Gastroesophageal sphincter (tissue), 4 donors: ENCODE results near the gene LHX5. TPM values are rescaled to one million over a fixed set of nuclear protein-coding genes. Genes with fewer than 3 reads are reported as not detected.

Experiments used
- ATAC-seq: fragments of 150-250 bp; one replicate; pipeline ENCODE4 v1.9.1; 2016; ENCODE audit warnings: mild to moderate bottlenecking, moderate library complexity
- H3K27ac ChIP-seq, 4 donors: fragments of 200-600 bp; sonication (generic) in 3 of 4; 1 replicate in 3 of 4; 2 replicates in 1 of 4; pipeline ENCODE4 v1.5.1; 2016 to 2019
- H3K27me3 ChIP-seq: fragments of 200-600 bp; sonication (generic); one replicate; pipeline ENCODE4 v1.5.1; 2019
- H3K36me3 ChIP-seq, 2 donors: fragments of 200-600 bp; sonication (generic); one replicate each; pipeline ENCODE4 v1.5.1; 2019; ENCODE audit warnings: control low read depth in 1 of 2
- H3K4me1 ChIP-seq, 3 donors: fragments of 200-600 bp; sonication (generic); 1 replicate in 2 of 3; 2 replicates in 1 of 3; pipeline ENCODE4 v1.5.1; 2016 to 2019; ENCODE audit warnings: control low read depth in 2 of 3
- H3K4me3 ChIP-seq, 2 donors: fragments of 200-600 bp; sonication (generic); one replicate each; pipeline ENCODE4 v1.5.1; 2019; ENCODE audit warnings: mild to moderate bottlenecking in 1 of 2, moderate library complexity in 1 of 2
- H3K9me3 ChIP-seq, 3 donors: fragments of 200-600 bp; sonication (generic); one replicate each; pipeline ENCODE4 v1.5.1; 2017 to 2019; ENCODE audit warnings: control low read depth in 2 of 3
- EP300 ChIP-seq: sonication (generic); formaldehyde crosslinking; IDR thresholded peaks from one replicate; pipeline ENCODE4 v1.6.1; 2017; ENCODE audit warnings: antibody characterized with exemption, mild to moderate bottlenecking
- POLR2A ChIP-seq, 2 donors: fragments of 450-650 bp; IDR thresholded peaks; one replicate each; pipeline ENCODE4 v1.6.1; 2017; ENCODE audit warnings: antibody characterized with exemption in 2 of 2, mild to moderate bottlenecking in 2 of 2, moderate library complexity in 1 of 2
- POLR2AphosphoS5 ChIP-seq: sonication (generic); formaldehyde crosslinking; IDR thresholded peaks from one replicate; pipeline ENCODE4 v1.6.1; 2017; ENCODE audit warnings: antibody characterized with exemption
- WGBS, 2 donors: methylation state at CpG; one replicate each; pipeline ENCODE4 v1.1.5; 2018; ENCODE audit warnings: low coverage in 1 of 2; 5-methylcytosine and 5-hydroxymethylcytosine counted together
- total RNA-seq, 4 donors: library from RNA; depleted of rRNA; stranded (reverse); fragments of >200 nt; gene quantifications; one replicate each; pipeline ENCODE4 v1.1.0, GENCODE V29; 2016
- TF ChIP-seq, protein P1 (sequence below), 4 experiments: fragments of 200-600 bp in 2 of 4; fragments of 450-650 bp in 2 of 4; sonication (generic) in 1 of 4; IDR thresholded peaks; one replicate each; pipeline ENCODE4 v1.5.1; 2017 to 2019; ENCODE audit warnings: antibody characterized with exemption in 4 of 4, mild to moderate bottlenecking in 2 of 4, moderate library complexity in 2 of 4

The LHX5 gene
- total RNA-seq, 4 donors from 2014 or later: not detected

DNA sequence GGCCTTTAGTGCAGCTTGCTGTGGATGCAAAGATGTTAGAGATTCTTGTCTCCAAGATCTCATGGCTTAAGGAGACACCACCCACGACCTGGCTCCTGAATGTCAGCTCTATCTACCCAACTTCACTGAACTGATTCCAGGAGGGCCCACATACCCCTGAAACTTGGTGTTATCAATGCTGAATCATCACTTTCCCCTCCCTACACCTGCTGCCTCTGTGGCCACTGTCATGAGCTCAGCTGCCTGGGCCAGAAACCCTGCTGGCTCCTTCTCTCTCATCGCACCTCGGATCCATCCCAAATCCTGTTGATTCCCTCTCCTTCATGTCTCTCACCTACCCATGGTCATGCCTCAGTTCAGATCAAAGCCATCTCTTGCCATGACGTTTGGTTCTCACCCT is 15.1 kb upstream of the LHX5 start:
- Histone ChIP-seq H3K4me3 (no peak overlapping the region), H3K27ac (no peak overlapping the region), H3K36me3 (no peaks in the 10 kb centered on the region), H3K9me3 (no peaks in the 10 kb centered on the region), H3K4me1 (no peaks in the 10 kb centered on the region), H3K27me3 (peaks cover 82% of the 10 kb centered on the region)
- 29 to 31% methylated on average over 4 of the region's 4 CpGs for WGBS, 2 donors
- ATAC-seq: no peak
- TF ChIP-seq POLR2A (IDR thresholded peaks at IDR 0.05): no peak
- TF ChIP-seq POLR2AphosphoS5: no peak
- TF ChIP-seq EP300: no peak
- TF ChIP-seq, protein P1, sequence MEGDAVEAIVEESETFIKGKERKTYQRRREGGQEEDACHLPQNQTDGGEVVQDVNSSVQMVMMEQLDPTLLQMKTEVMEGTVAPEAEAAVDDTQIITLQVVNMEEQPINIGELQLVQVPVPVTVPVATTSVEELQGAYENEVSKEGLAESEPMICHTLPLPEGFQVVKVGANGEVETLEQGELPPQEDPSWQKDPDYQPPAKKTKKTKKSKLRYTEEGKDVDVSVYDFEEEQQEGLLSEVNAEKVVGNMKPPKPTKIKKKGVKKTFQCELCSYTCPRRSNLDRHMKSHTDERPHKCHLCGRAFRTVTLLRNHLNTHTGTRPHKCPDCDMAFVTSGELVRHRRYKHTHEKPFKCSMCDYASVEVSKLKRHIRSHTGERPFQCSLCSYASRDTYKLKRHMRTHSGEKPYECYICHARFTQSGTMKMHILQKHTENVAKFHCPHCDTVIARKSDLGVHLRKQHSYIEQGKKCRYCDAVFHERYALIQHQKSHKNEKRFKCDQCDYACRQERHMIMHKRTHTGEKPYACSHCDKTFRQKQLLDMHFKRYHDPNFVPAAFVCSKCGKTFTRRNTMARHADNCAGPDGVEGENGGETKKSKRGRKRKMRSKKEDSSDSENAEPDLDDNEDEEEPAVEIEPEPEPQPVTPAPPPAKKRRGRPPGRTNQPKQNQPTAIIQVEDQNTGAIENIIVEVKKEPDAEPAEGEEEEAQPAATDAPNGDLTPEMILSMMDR (IDR thresholded peaks at IDR 0.05): no peak

DNA sequence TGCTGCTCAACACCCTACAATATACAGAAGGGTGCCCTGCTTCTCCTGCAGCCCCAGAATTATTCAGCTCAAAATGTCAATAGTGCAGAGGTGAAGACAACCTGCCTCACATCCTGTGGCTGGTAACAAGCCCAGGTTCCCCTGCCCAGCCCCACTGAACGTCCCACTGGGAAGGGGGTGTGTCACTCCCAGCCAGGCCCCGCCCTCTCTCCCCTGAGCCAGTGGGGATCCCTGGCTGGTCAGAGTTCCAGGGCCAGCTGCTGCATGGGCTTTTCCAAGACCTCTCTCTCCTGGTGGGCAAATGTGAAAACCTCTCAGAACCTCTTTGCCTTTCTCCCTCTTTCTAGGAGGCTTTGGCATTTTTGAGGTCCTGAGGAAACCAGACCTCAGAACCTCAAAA is 13.7 kb upstream of the LHX5 start:
- Histone ChIP-seq H3K36me3 (no peaks in the 10 kb centered on the region), H3K27me3 (peaks cover 94% of the 10 kb centered on the region), H3K4me3 (no peak overlapping the region), H3K4me1 (no peaks in the 10 kb centered on the region), H3K9me3 (no peaks in the 10 kb centered on the region), H3K27ac (no peak overlapping the region)
- no peak for ATAC-seq
- WGBS, 2 donors: 0% methylated on average over 1 to 2 of the region's 2 CpGs
- TF ChIP-seq, protein P1 (IDR thresholded peaks at IDR 0.05): no peak
- TF ChIP-seq POLR2AphosphoS5 (no peak), POLR2A (IDR thresholded peaks at IDR 0.05) (no peak)

DNA sequence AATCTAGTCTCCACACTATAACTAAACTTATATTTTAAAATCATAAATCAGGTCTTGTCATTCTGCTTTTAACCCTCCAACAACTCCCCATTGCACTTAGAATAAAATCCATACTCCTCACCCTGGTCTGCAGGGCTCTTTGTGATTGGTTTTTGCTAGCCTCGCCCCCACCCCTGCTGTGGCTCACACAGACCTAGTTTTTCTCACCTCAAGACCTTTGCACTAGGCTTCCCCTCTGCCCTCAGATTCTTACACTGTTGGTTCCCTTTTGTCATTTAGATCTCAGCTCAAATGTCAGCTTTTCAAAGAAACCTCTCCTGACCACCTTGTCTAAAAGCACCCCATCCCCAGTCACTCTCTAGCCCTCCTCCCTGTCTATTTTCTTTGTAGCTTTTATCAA is 10.7 kb upstream of the LHX5 start:
- no peaks in the 10 kb centered on the region for H3K9me3 ChIP-seq
- H3K27ac ChIP-seq: no peak overlapping the region
- no peaks in the 10 kb centered on the region for H3K36me3 ChIP-seq
- 0 to 10% methylated on average over 1 of the region's 1 CpG for WGBS, 2 donors
- H3K4me1 ChIP-seq: peaks cover 0 to 7% (median 0%) of the 10 kb centered on the region in 3 donors
- peaks cover 100% of the 10 kb centered on the region for H3K27me3 ChIP-seq
- no peak for ATAC-seq
- TF ChIP-seq POLR2A (IDR thresholded peaks at IDR 0.05) (no peak), POLR2AphosphoS5 (no peak), EP300 (no peak)
- TF ChIP-seq, protein P1 (IDR thresholded peaks at IDR 0.05): no peak
- no peak overlapping the region for H3K4me3 ChIP-seq

DNA sequence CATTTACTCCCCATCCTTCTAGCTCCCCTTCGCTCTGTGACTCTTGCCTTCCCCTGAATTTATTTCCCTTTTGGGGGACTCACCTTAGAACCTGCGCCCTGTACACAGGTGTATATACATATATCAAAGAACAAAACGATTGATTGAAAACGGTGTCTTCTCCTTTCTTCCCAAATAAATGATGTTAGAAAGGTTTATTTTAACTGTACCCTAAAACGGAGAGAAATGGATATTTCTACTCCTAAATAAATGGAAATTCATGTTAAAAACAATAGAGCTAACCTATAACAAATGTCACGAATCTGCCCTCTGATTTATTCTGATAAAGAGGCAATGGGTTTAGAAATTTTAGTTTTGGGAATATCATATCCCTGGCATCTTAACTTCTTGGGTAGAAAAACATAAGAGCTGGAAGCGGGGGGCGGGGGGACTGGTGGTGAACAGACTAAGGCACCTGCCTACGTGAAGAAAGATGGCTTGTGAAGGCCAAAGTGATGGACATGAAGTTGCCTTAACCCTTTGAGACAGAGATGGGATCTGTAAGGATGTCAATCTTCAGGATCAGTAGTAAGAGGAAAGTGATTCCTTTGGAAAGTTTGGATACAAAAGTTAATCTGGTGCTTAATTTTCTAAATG is 8.8 kb upstream of the LHX5 start:
- H3K4me1 ChIP-seq: peaks cover 0 to 7% (median 0%) of the 10 kb centered on the region in 3 donors
- no peaks in the 10 kb centered on the region for H3K36me3 ChIP-seq
- no peak overlapping the region for H3K27ac ChIP-seq
- H3K27me3 ChIP-seq: peaks cover 100% of the 10 kb centered on the region
- TF ChIP-seq, protein P1 (IDR thresholded peaks at IDR 0.05): no peak
- no peak for TF ChIP-seq POLR2A (IDR thresholded peaks at IDR 0.05)
- TF ChIP-seq EP300: no peak
- TF ChIP-seq POLR2AphosphoS5: no peak
- no peak overlapping the region for H3K4me3 ChIP-seq
- WGBS, 2 donors: 11 to 13% methylated on average over 3 to 9 of the region's 9 CpGs
- no peaks in the 10 kb centered on the region for H3K9me3 ChIP-seq
- no peak for ATAC-seq

DNA sequence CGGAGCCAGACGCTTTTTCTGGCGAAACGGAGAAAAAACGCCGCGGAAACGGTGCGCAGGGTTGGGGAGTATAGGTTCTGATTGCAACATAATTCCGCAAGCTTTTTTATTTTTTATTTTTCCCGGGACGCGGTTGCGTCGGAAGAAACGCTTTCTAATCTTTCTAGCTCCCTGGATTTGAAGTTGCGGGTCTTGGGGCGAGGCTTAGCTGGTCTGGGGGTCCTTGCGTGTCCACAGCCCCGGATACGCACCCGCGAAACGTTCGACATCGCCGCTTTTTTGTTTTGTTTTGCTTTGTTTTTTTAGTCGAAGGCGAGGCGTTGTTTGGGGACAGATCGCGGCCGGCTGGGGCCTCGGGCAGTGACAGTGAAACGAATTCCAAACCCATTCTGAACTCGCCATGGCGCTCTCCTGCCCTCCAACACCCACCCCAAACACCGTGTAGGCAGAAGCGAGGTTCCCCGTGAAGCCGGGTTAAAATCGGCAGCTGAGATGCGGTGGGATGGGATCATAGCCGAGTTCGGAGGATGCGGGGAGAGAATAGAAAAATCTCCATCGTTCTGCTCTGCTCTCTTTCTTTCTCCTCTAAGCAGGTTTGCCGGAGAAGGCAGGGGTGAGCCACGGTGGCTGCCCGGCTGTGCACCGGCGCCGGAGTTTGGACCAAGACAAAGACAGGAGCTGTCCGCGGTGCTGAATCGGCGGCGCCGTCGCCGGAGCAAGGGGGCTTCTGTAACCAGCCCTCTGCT is 8.1 kb upstream of the LHX5 start:
- Histone ChIP-seq H3K9me3 (no peaks in the 10 kb centered on the region), H3K36me3 (no peaks in the 10 kb centered on the region), H3K4me3 (no peak overlapping the region), H3K4me1 (peaks cover 0 to 7% (median 0%) of the 10 kb centered on the region in 3 donors), H3K27me3 (peaks cover 100% of the 10 kb centered on the region), H3K27ac (no peak overlapping the region)
- TF ChIP-seq POLR2AphosphoS5 (no peak), EP300 (no peak), POLR2A (IDR thresholded peaks at IDR 0.05) (no peak)
- TF ChIP-seq, protein P1 (IDR thresholded peaks at IDR 0.05): no peak
- ATAC-seq: no peak
- WGBS, 2 donors: 2 to 4% methylated on average over 45 to 49 of the region's 61 CpGs
